Measurements from ENCODE around the gene MPP7. TPM values are rescaled to one million over a fixed set of nuclear protein-coding genes. Genes with fewer than 3 reads are reported as not detected.

Gene MPP7
- total RNA-seq, 1 experiment from 2014 or later: 0.55 TPM

- H3K9me3 ChIP-seq (ENCODE audit: insufficient read depth, low read depth): no peaks in the 10 kb centered on the region
- H3K4me2 ChIP-seq: no peak overlapping the region
- TF ChIP-seq CTCF (conservative IDR thresholded peaks at IDR 0.05) (no peak), EZH2 (IDR thresholded peaks at IDR 0.05; ENCODE audit: low read depth) (no peak)
- CTCF ChIA-PET: no interaction called here
- peaks cover 20% of the 10 kb centered on the region; the same call in 1 of the 2 replicates for H3K27me3 ChIP-seq (ENCODE audit: insufficient read depth, low read depth)
- H3K27ac ChIP-seq: no peak overlapping the region
- no peak overlapping the region for H2AFZ ChIP-seq
- BruUV-seq (replicated peaks): no TSS peak
- no peaks in the 10 kb centered on the region for H3K36me3 ChIP-seq (ENCODE audit: low read depth)
- H3K4me3 ChIP-seq: no peak overlapping the region
- DNase-seq: no peak
- no peaks in the 10 kb centered on the region for H3K9me2 ChIP-seq (ENCODE audit: insufficient read depth)
- H3K4me1 ChIP-seq (replicated peaks; ENCODE audit: insufficient read depth): no peaks in the 10 kb centered on the region
- intact Hi-C loops (cut with micrococcal nuclease; ENCODE audit: unreplicated experiment): no loop called here
- no peaks in the 10 kb centered on the region for H4K20me1 ChIP-seq (ENCODE audit: insufficient read depth)
- H3F3A ChIP-seq (ENCODE audit: insufficient read depth, low read depth): no peaks in the 10 kb centered on the region
- H3K79me2 ChIP-seq (ENCODE audit: low read depth): no peaks in the 10 kb centered on the region
- POLR2A ChIA-PET (ENCODE audit: unreplicated experiment): no interaction called here
Measured at GRCh38 chr10:28318626-28319025, 15.8 kb upstream of the MPP7 start.

- Histone ChIP-seq H3K9me3 (ENCODE audit: insufficient read depth, low read depth) (no peaks in the 10 kb centered on the region), H3K4me2 (no peak overlapping the region), H3K4me1 (replicated peaks; ENCODE audit: insufficient read depth) (no peaks in the 10 kb centered on the region), H4K20me1 (ENCODE audit: insufficient read depth) (no peaks in the 10 kb centered on the region), H3K9me2 (ENCODE audit: insufficient read depth) (no peaks in the 10 kb centered on the region), H3K27ac (no peak overlapping the region), H3K79me2 (ENCODE audit: low read depth) (no peaks in the 10 kb centered on the region), H2AFZ (no peak overlapping the region), H3K27me3 (ENCODE audit: insufficient read depth, low read depth) (peaks cover 20% of the 10 kb centered on the region; the same call in 1 of the 2 replicates), H3F3A (ENCODE audit: insufficient read depth, low read depth) (no peaks in the 10 kb centered on the region), H3K4me3 (no peak overlapping the region), H3K36me3 (ENCODE audit: low read depth) (no peaks in the 10 kb centered on the region)
- TF ChIP-seq EZH2 (IDR thresholded peaks at IDR 0.05; ENCODE audit: low read depth): no peak
- TF ChIP-seq CTCF (conservative IDR thresholded peaks at IDR 0.05): no peak
- no peak for DNase-seq
- POLR2A ChIA-PET (ENCODE audit: unreplicated experiment): no interaction called here
- CTCF ChIA-PET: no interaction called here
- intact Hi-C loops (cut with micrococcal nuclease; ENCODE audit: unreplicated experiment): loop anchor here (1.0 kb wide), 1 partner anchor 9 kb away; no protein-coding TSS in a partner anchor
- no TSS peak for BruUV-seq (replicated peaks)
Measured at GRCh38 chr10:28317760-28318159, 14.9 kb upstream of the MPP7 start.

GRCh38 chr10:28316696-28317095, 13.8 kb upstream of the MPP7 start:
- Histone ChIP-seq H3K27ac (no peak overlapping the region), H3K9me2 (ENCODE audit: insufficient read depth) (no peaks in the 10 kb centered on the region), H3K4me1 (replicated peaks; ENCODE audit: insufficient read depth) (no peaks in the 10 kb centered on the region), H3K36me3 (ENCODE audit: low read depth) (no peaks in the 10 kb centered on the region), H3K4me2 (no peak overlapping the region), H3K4me3 (no peak overlapping the region), H2AFZ (no peak overlapping the region), H4K20me1 (ENCODE audit: insufficient read depth) (no peaks in the 10 kb centered on the region), H3K27me3 (ENCODE audit: insufficient read depth, low read depth) (peaks cover 20% of the 10 kb centered on the region; the same call in 1 of the 2 replicates), H3K79me2 (ENCODE audit: low read depth) (no peaks in the 10 kb centered on the region), H3K9me3 (ENCODE audit: insufficient read depth, low read depth) (no peaks in the 10 kb centered on the region), H3F3A (ENCODE audit: insufficient read depth, low read depth) (no peaks in the 10 kb centered on the region)
- BruUV-seq (replicated peaks): no TSS peak
- POLR2A ChIA-PET (ENCODE audit: unreplicated experiment): interaction anchor here (0.6 kb wide), 1 partner anchor 61 kb away, joined by 5 read pairs; no protein-coding TSS in a partner anchor
- CTCF ChIA-PET: no interaction called here
- intact Hi-C loops (cut with micrococcal nuclease; ENCODE audit: unreplicated experiment): loop anchor here (1.0 kb wide), 1 partner anchor 10 kb away; no protein-coding TSS in a partner anchor
- TF ChIP-seq CTCF (conservative IDR thresholded peaks at IDR 0.05) (no peak), EZH2 (IDR thresholded peaks at IDR 0.05; ENCODE audit: low read depth) (no peak)
- DNase-seq: no peak

Data from PC-9 (cell line).